NT2/D1 (cell line): ENCODE data around the gene DOCK10.

ENCODE experiments used
- DNase-seq: peaks from one replicate; pipeline ENCODE4 v3.0.0-alpha.2; 2011; ENCODE audit warnings: low read depth, low spot score
- H3K27me3 ChIP-seq: 2 replicates; pipeline ENCODE4 v1.6.0; 2011; ENCODE audit warnings: mild to moderate bottlenecking; ENCODE audit not compliant: insufficient read length, insufficient read depth
- H3K36me3 ChIP-seq: 2 replicates; pipeline ENCODE4 v1.6.1; 2011; ENCODE audit warnings: mild to moderate bottlenecking, low read length, mixed read lengths; ENCODE audit not compliant: insufficient read depth, insufficient read length
- H3K4me1 ChIP-seq: 2 replicates; pipeline ENCODE4 v1.5.1; 2011; ENCODE audit not compliant: insufficient read depth, insufficient read length
- H3K4me3 ChIP-seq: 2 replicates; pipeline ENCODE4 v1.5.1; 2011; ENCODE audit warnings: low read depth; ENCODE audit not compliant: insufficient read length
- H3K9ac ChIP-seq: 2 replicates; pipeline ENCODE4 v1.6.0; 2011; ENCODE audit warnings: low read depth; ENCODE audit not compliant: insufficient read length
- H3K9me3 ChIP-seq: 2 replicates; pipeline ENCODE4 v1.5.1; 2011; ENCODE audit warnings: mild to moderate bottlenecking, low read length; ENCODE audit not compliant: insufficient read depth
- SUZ12 ChIP-seq: IDR thresholded peaks from 2 replicates; pipeline ENCODE4 v1.6.1; 2011; ENCODE audit not compliant: insufficient read length, insufficient read depth; ENCODE audit errors: extremely low read depth
- YY1 ChIP-seq: IDR thresholded peaks from 2 replicates; pipeline ENCODE4 v1.6.1; 2011; ENCODE audit not compliant: insufficient read length, insufficient read depth
- ZNF274 ChIP-seq: IDR thresholded peaks from 2 replicates; pipeline ENCODE4 v1.6.1; 2011; ENCODE audit warnings: mild to moderate bottlenecking, low read depth, low read length

Gene DOCK10

GRCh38 chr2:224875841-224876240, 166.4 kb downstream of the DOCK10 start:
- no peak overlapping the region for H3K9ac ChIP-seq
- H3K27me3 ChIP-seq = no peaks in the 10 kb centered on the region
- no peaks in the 10 kb centered on the region for H3K9me3 ChIP-seq
- TF ChIP-seq ZNF274 = no peak
- no peak for TF ChIP-seq YY1
- TF ChIP-seq SUZ12 = no peak
- no peaks in the 10 kb centered on the region for H3K4me1 ChIP-seq
- no peak overlapping the region for H3K4me3 ChIP-seq
- no peak for DNase-seq
- no peaks in the 10 kb centered on the region for H3K36me3 ChIP-seq

GRCh38 chr2:224875153-224875552, 167.1 kb downstream of the DOCK10 start:
- Histone ChIP-seq H3K9ac (no peak overlapping the region), H3K36me3 (no peaks in the 10 kb centered on the region)

GRCh38 chr2:224871813-224872212, 170.5 kb downstream of the DOCK10 start:
- Histone ChIP-seq H3K4me3 (no peak overlapping the region), H3K9ac (no peak overlapping the region), H3K36me3 (no peaks in the 10 kb centered on the region), H3K4me1 (no peaks in the 10 kb centered on the region), H3K9me3 (no peaks in the 10 kb centered on the region), H3K27me3 (no peaks in the 10 kb centered on the region)
- DNase-seq = no peak
- TF ChIP-seq YY1 (no peak), ZNF274 (no peak), SUZ12 (no peak)

More at GRCh38 chr2:224875153-224875552, 167.1 kb downstream of the DOCK10 start:
- no peaks in the 10 kb centered on the region for H3K4me1 ChIP-seq
- TF ChIP-seq SUZ12 = no peak
- TF ChIP-seq ZNF274 = no peak
- no peak for TF ChIP-seq YY1
- H3K4me3 ChIP-seq = no peak overlapping the region
- no peaks in the 10 kb centered on the region for H3K27me3 ChIP-seq
- DNase-seq = no peak
- no peaks in the 10 kb centered on the region for H3K9me3 ChIP-seq

- Histone ChIP-seq H3K36me3 (no peaks in the 10 kb centered on the region), H3K4me1 (no peaks in the 10 kb centered on the region), H3K4me3 (no peak overlapping the region), H3K9me3 (no peaks in the 10 kb centered on the region), H3K27me3 (no peaks in the 10 kb centered on the region), H3K9ac (no peak overlapping the region)
- DNase-seq = no peak
- TF ChIP-seq YY1 = no peak
- no peak for TF ChIP-seq ZNF274
- no peak for TF ChIP-seq SUZ12
Measured at GRCh38 chr2:224870341-224870740, 171.9 kb downstream of the DOCK10 start.

- no peak for TF ChIP-seq YY1
- TF ChIP-seq ZNF274 = no peak
- TF ChIP-seq SUZ12 = no peak
- no peaks in the 10 kb centered on the region for H3K27me3 ChIP-seq
- H3K4me3 ChIP-seq = no peak overlapping the region
- no peaks in the 10 kb centered on the region for H3K4me1 ChIP-seq
- no peak for DNase-seq
- no peaks in the 10 kb centered on the region for H3K36me3 ChIP-seq
- H3K9me3 ChIP-seq = no peaks in the 10 kb centered on the region
- H3K9ac ChIP-seq = no peak overlapping the region
Measured at GRCh38 chr2:224869601-224870233, 172.6 kb downstream of the DOCK10 start.

GRCh38 chr2:224865016-224865415, 177.3 kb downstream of the DOCK10 start:
- H3K36me3 ChIP-seq = no peaks in the 10 kb centered on the region
- no peak overlapping the region for H3K9ac ChIP-seq
- H3K4me1 ChIP-seq = no peaks in the 10 kb centered on the region
- no peak for DNase-seq
- H3K27me3 ChIP-seq = no peaks in the 10 kb centered on the region
- no peaks in the 10 kb centered on the region for H3K9me3 ChIP-seq
- TF ChIP-seq SUZ12 = no peak
- no peak for TF ChIP-seq YY1
- no peak for TF ChIP-seq ZNF274
- no peak overlapping the region for H3K4me3 ChIP-seq

- Histone ChIP-seq H3K4me1 (no peaks in the 10 kb centered on the region), H3K27me3 (no peaks in the 10 kb centered on the region), H3K36me3 (no peaks in the 10 kb centered on the region), H3K4me3 (no peak overlapping the region), H3K9ac (no peak overlapping the region), H3K9me3 (no peaks in the 10 kb centered on the region)
- no peak for DNase-seq
- TF ChIP-seq YY1 (no peak), SUZ12 (no peak), ZNF274 (no peak)
Measured at GRCh38 chr2:224861266-224861665, 181.0 kb downstream of the DOCK10 start.

- no peaks in the 10 kb centered on the region for H3K36me3 ChIP-seq
- no peak for DNase-seq
- H3K4me1 ChIP-seq = no peaks in the 10 kb centered on the region
Measured at GRCh38 chr2:224860786-224861185, 181.5 kb downstream of the DOCK10 start.

More at GRCh38 chr2:224860786-224861185, 181.5 kb downstream of the DOCK10 start:
- Histone ChIP-seq H3K4me3 (no peak overlapping the region), H3K9me3 (no peaks in the 10 kb centered on the region), H3K9ac (no peak overlapping the region), H3K27me3 (no peaks in the 10 kb centered on the region)
- TF ChIP-seq YY1 (no peak), ZNF274 (no peak), SUZ12 (no peak)
